GM18517 (cell line): ENCODE measurements around the gene COL6A3.

Experiments used
- ATAC-seq: cut with Tn5 transposase; IDR thresholded peaks from one replicate; pipeline ENCODE4 v1.9.1; 2021; ENCODE audit warnings: mild to moderate bottlenecking, moderate library complexity; ENCODE audit not compliant: unreplicated experiment

Gene COL6A3

DNA sequence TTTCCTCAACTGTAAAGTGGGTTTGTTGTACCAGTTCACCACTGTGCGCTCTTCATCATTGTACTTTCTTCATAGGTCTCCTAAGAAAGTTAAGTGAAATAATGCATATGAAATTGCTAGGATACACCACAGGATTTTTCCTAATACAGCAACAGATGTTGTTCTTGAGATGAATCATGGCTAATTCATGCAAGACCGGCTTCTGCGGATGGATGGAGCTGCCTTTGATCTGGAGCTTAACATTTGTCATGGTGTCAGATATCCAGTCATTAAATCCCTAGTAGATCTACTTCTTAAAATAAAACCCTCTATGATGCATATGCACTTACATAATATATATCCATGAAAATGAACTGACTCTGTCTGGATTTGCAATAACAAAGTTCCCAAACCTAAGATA is 114.1 kb downstream of the COL6A3 start:
- no peak for ATAC-seq

- no peak for ATAC-seq
These were observed 115.5 kb downstream of the COL6A3 start for GRCh38 chr2:237298151-237299118.

DNA sequence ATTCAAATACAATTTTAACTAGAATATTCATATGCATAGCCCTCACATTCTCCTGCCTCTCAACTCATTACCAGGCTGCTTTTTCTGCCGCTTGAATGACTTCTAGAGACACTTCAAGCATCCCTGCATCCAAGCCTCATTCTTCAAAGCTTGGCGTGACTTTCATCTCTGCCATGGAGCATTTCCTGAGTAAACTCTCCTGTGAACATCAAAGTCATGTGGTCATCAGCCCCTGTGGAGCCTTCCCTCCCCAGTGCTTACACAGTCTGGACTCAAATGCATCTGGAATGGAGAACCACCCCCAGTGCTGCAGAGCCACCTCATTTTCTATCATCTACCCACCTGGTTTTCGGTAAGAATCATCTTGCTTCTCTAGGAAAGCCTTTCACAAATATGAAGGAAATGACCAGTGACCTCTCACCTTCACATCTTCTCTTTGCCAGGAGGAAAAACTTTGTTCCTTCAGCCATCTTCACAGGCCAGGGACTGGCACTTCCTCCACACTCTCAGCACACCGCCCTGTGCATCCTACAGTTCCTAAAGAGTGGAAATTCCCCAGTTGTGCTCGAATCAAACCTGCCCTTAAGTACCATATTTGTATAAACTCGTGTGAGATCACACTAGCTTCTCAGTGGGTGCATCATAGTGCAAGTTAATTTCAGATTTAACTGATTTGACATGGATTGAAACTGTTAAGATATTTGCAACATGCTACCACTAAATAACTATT is 116.4 kb downstream of the COL6A3 start:
- ATAC-seq = no peak

DNA sequence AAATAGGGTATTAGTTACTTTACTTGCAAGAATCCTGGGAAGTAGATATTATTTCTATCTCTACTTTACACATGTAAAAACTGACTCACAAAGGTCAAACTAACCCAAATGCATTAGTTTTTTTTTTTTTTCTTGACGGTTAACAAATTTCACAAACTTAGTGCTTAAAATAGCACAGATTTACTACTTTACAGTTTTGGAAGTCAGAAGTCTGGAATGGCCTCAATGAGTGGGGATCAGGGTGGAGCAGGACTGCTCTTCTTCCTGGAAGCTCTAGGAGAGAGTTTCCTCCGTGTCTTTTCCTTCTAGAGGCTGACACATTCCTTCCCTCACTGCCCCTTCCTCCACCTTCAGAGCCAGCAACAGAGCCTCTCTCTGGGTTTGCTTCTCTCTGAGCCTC is 117.2 kb downstream of the COL6A3 start:
- no peak for ATAC-seq

DNA sequence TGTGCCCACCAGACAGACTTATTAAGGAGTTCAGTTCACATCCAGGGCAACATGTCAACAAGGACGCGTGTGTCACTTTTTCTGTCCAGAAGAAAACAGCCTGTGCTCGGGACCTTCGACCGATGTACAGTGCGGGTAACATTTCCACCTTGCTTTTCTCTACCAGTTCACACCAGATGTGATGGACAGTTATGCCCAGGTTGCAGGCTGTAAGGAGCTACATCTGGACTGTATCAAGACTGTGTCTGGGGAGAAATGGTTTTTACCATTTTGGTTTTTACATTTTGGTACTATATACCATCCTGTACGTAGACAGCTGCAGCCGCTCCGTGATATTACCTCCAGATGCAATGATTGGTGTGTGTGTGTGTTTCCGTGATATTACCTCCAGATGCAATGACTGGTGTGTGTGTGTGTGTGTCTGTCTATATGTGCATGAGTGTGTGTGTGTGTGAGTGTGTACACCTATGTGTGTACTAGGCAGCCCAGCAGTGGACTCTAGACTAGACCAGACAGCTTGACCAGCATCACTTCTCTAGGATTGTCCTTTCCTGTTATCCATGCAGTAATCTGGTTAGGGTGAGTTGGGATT is 118.0 kb downstream of the COL6A3 start:
- no peak for ATAC-seq

- no peak for ATAC-seq
These were observed 119.5 kb downstream of the COL6A3 start for GRCh38 chr2:237294460-237294859.

DNA sequence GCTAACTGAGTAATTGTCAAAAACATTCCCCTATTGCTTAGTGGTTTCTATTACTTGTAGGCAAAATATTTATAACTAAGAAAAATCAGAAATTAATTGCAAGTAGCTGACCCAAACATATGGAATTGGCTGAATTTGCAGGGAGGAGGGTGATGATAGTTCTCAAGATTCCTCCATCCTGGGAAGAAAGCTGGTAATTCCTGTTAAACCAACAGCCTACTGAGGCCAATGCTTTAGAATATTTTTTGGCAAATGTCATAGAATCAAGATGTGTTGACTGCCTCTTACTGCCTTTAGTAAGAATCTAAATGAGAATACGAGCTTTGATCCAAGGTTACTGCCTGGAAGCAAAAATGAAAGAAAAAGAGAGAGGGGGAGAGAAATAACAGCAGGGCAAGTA is 120.0 kb downstream of the COL6A3 start:
- ATAC-seq = no peak

DNA sequence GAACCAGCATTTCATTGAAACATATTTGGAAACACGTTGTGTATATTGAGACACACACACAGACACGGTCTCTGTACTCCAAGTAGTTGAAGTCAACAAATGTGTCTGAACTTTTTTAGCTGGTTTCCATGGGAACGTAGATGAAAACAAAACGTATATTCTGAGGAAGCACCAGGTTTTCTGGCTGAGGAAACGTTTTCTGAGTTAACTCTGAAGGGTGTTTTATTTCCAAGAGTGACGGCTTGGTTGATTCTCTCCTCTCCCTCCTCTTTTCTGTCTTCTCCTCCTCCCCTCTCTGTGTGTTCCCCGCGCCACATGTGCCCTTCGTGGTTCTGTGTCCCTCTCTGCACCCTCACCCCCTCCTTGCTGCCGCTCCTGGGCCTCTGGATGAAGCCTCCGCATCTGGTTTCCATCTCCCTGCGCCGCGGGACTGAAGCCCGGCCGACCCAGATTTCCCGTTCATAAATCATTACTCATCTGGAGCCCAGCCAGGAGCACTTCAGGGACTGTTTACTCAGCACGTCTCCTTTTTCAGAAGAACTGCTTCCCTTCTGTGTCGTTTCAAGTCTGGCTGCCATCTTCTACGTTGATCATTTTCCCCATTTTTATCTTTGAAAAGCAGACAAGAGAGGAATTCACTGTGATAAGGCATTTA is 122.7 kb downstream of the COL6A3 start:
- no peak for ATAC-seq

DNA sequence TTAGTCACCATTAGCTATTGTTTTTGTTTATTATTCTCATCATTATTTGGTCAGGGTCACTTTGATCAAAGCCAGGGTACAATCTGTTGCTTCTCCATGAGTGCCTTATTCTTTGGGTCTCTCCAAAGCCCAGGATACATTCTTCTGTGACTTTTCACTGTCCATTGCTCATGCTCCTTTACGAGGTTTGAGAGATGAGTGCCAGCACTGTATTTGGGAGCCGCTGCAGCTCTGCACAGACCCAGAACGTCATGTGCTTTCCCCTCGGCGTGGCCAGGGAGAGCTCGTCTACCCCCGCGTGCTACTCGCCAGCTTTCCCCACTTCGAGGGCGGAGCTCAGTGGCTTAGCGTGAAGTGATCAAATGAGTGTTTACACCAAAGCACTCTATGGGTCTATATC is 123.7 kb downstream of the COL6A3 start:
- ATAC-seq = no peak

DNA sequence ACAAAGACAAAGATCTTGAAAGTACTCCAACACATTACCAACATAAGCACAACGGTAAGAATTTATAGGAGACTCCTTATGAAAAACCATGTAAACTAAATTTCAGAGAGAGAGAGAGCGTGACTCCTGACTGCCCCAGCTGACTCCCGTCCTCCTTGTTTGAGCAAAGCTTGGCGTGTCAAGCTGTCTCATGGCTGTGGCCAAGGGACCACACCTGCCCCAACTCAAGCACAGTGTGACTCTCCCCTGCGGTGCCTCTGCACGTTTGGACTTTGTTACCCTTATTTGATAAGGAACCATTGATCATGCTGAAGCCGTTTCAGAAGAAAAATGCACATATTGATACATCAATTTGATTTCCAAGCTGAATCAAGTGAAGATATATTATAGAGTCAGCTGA is 124.8 kb downstream of the COL6A3 start:
- ATAC-seq = no peak

DNA sequence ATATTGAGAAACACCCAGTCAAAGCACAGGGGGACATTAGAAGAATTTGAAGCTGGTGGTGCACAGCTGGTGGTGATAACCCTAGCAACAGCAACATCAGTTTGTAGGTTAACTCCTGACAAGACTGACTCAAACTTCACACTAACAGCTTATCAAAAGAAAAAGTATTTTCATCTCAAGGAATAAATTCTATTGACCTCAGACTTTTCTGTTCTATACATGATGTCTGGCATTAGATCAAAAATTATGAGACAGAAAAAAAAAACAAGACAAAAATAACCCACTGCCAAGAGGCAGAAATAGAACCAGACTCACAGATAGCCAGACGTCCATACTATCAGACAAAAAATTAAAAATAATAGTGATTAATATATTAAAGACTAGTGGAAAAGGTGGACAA is 126.1 kb downstream of the COL6A3 start:
- ATAC-seq = no peak

DNA sequence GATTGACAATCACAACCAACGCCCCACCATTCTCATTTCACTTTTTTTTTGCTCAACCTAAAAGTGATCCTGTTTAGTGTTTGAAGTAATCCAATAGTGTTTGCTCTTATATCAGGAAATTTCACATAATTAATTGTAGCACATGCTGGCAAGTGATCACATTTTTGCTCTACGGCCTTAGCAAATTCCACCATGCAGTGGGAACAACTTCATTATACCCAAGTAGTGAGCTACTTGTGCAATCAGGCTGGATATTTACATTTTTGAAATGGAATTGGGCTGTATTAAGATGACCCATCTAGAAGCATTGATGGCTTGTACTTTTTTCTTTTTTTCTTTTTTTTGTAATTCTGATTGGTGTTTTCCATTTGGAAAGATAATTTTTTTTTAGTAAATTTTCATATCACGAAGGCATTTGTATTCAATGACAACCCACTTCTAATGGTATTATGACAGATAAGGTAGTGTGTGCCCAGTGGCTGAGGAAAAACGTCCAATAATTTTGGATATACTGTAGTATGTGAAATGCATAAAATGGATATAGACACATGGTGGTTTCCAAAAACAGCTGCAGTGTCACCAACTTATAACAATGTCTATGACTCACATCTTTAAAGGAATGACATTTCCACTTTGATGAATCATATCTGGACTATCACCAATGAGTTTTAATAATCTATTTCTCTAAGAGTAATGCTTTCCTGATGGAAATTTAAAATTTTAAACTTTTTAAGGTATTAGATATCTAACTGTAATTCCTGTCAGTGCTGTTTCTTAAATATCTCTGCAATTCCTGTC is 130.6 kb downstream of the COL6A3 start:
- ATAC-seq = no peak

GRCh38 chr2:237282568-237283128 is 131.3 kb downstream of the COL6A3 start:
- ATAC-seq = no peak

- no peak for ATAC-seq
These were observed 132.1 kb downstream of the COL6A3 start for GRCh38 chr2:237281836-237282306.

- ATAC-seq = no peak
These were observed 133.0 kb downstream of the COL6A3 start for GRCh38 chr2:237280939-237281338.

GRCh38 chr2:237280229-237280628 is 133.7 kb downstream of the COL6A3 start:
- ATAC-seq = no peak

DNA sequence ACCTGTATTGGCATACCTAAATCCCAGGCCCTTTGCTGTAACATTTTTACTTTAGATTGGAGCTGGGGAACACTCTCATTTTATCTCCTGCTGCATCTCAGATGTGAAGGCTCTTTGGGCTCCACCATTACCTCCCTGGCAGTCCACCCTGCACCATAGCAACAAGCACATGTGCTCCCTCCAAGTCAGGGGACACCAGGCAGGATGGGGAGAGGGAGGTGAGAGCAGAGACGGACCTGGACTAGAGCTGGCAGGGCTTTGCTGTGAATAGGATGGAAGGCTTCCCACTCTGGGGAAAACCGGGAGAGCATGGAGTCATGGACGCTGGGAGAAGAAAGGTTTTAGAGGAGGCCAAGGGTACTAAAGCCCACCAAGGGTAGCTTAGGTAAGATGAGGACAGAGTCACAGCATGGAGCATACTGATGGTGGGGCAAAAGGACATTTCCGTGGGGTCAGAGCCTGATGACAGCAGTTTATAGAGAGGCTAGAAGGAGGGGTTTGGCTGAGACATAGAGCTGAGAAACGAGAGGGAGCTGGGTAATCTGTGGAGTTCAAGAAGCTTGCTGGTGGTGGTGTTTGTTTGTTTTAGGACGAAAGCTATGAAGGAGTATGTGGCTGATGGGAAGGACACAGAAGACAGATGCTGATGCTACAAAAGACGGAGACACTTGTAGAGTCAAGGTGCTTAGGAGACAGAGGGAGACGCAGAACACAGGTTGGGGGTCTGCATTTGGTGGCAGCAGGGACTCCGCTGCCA is 134.8 kb downstream of the COL6A3 start:
- ATAC-seq = no peak

DNA sequence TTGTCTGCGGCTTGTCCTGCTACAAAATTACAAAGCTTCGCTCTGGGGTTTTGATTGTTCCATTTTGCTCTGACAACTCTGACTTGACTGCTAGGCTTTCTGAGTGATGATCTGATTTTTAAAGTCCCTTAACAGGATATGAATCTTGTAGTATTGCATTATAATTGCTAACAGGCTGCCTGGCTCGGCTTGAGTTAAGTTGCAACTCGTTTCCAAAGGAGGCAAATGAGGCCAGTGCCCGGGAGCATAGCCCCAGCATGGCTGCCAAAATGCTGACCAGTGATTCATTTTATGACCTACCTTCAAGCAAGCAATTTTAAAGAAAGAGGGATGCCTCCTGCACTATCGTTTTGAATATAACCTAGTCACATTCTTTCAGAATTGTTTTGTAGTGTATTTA is 135.4 kb downstream of the COL6A3 start:
- ATAC-seq = no peak
